Measurements from ENCODE around the gene RNF157. TPM values are rescaled to one million over a fixed set of nuclear protein-coding genes. Genes with fewer than 3 reads are reported as not detected.
A peak's percentile ranks its signal among the peaks of the same experiment; 100 is the strongest.

Gene RNF157
- total and polyA plus RNA-seq, 2 of the 13 experiments (the other 11 are each of a cell fraction or from before 2014, with no cell fraction given) = 0.44 to 1.5 TPM

- TF ChIP-seq GABPB1 (CRISPR knock-in tag; IDR thresholded peaks at IDR 0.05) (peak; percentile 15; the same call in 1 of the 2 replicates), PAX8 (CRISPR knock-in tag; IDR thresholded peaks at IDR 0.05; ENCODE audit: borderline replicate concordance) (0 out of 2 replicates have a peak, but pooled peaks have one; percentile 26), ONECUT2 (CRISPR knock-in tag; IDR thresholded peaks at IDR 0.05) (no peak), THRA (CRISPR knock-in tag; IDR thresholded peaks at IDR 0.05; ENCODE audit: borderline replicate concordance) (no peak), MBD4 (IDR thresholded peaks at IDR 0.05; ENCODE audit: borderline replicate concordance, low read length) (no peak), ZZZ3 (CRISPR knock-in tag; IDR thresholded peaks at IDR 0.05; ENCODE audit: borderline replicate concordance) (no peak; the same call in 1 of the 2 replicates), NR2F6 (IDR thresholded peaks at IDR 0.05) (no peak), NR2F6 (CRISPR knock-in tag; IDR thresholded peaks at IDR 0.05) (no peak), HES4 (CRISPR knock-in tag; IDR thresholded peaks at IDR 0.05; ENCODE audit: borderline replicate concordance) (0 out of 2 replicates have a peak, but pooled peaks have one; percentile 2), PHF21A (CRISPR knock-in tag; IDR thresholded peaks at IDR 0.05) (no peak), ZSCAN12 (CRISPR knock-in tag; IDR thresholded peaks at IDR 0.05) (no peak), NFKB2 (CRISPR knock-in tag; IDR thresholded peaks at IDR 0.05; ENCODE audit: borderline replicate concordance) (no peak), NFRKB (IDR thresholded peaks at IDR 0.05) (no peak), EED (CRISPR knock-in tag; IDR thresholded peaks at IDR 0.05) (0 out of 2 replicates have a peak, but pooled peaks have one; percentile 18), ZBTB43 (CRISPR knock-in tag; conservative IDR thresholded peaks at IDR 0.05) (no peak), YEATS2 (CRISPR knock-in tag; IDR thresholded peaks at IDR 0.05; ENCODE audit: borderline replicate concordance) (no peak), BATF2 (CRISPR knock-in tag; IDR thresholded peaks at IDR 0.05) (no peak), ZNF678 (CRISPR knock-in tag; IDR thresholded peaks at IDR 0.05) (no peak)
- TF ChIP-seq, protein P1, sequence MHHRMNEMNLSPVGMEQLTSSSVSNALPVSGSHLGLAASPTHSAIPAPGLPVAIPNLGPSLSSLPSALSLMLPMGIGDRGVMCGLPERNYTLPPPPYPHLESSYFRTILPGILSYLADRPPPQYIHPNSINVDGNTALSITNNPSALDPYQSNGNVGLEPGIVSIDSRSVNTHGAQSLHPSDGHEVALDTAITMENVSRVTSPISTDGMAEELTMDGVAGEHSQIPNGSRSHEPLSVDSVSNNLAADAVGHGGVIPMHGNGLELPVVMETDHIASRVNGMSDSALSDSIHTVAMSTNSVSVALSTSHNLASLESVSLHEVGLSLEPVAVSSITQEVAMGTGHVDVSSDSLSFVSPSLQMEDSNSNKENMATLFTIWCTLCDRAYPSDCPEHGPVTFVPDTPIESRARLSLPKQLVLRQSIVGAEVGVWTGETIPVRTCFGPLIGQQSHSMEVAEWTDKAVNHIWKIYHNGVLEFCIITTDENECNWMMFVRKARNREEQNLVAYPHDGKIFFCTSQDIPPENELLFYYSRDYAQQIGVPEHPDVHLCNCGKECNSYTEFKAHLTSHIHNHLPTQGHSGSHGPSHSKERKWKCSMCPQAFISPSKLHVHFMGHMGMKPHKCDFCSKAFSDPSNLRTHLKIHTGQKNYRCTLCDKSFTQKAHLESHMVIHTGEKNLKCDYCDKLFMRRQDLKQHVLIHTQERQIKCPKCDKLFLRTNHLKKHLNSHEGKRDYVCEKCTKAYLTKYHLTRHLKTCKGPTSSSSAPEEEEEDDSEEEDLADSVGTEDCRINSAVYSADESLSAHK (CRISPR knock-in tag; IDR thresholded peaks at IDR 0.05; ENCODE audit: borderline replicate concordance) = no peak
- TF ChIP-seq, protein P2, sequence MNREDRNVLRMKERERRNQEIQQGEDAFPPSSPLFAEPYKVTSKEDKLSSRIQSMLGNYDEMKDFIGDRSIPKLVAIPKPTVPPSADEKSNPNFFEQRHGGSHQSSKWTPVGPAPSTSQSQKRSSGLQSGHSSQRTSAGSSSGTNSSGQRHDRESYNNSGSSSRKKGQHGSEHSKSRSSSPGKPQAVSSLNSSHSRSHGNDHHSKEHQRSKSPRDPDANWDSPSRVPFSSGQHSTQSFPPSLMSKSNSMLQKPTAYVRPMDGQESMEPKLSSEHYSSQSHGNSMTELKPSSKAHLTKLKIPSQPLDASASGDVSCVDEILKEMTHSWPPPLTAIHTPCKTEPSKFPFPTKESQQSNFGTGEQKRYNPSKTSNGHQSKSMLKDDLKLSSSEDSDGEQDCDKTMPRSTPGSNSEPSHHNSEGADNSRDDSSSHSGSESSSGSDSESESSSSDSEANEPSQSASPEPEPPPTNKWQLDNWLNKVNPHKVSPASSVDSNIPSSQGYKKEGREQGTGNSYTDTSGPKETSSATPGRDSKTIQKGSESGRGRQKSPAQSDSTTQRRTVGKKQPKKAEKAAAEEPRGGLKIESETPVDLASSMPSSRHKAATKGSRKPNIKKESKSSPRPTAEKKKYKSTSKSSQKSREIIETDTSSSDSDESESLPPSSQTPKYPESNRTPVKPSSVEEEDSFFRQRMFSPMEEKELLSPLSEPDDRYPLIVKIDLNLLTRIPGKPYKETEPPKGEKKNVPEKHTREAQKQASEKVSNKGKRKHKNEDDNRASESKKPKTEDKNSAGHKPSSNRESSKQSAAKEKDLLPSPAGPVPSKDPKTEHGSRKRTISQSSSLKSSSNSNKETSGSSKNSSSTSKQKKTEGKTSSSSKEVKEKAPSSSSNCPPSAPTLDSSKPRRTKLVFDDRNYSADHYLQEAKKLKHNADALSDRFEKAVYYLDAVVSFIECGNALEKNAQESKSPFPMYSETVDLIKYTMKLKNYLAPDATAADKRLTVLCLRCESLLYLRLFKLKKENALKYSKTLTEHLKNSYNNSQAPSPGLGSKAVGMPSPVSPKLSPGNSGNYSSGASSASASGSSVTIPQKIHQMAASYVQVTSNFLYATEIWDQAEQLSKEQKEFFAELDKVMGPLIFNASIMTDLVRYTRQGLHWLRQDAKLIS (CRISPR knock-in tag; IDR thresholded peaks at IDR 0.05) = no peak
These were observed 102.7 kb downstream of the RNF157 start (continued) for GRCh38 chr17:76137351-76138233.
